Stimulated activated CD4-positive, alpha-beta T cell treated with anti-CD3 and anti-CD28 coated beads, TNF-alpha, amount 100 ng/mL, for 1 hour (primary cell): ENCODE measurements around the gene CSE1L.
"Not testable (repeated sequence)": the region's sequence is repeated elsewhere in the genome, so short reads cannot be mapped to it uniquely, and the experiment has no call there.

Source experiments
- DNase-seq, 3 donors: peaks; one replicate each; pipeline ENCODE4 v3.0.0-alpha.2; 2020; ENCODE audit warnings: low read depth in 3 of 3, low spot score in 1 of 3

Gene CSE1L

DNA sequence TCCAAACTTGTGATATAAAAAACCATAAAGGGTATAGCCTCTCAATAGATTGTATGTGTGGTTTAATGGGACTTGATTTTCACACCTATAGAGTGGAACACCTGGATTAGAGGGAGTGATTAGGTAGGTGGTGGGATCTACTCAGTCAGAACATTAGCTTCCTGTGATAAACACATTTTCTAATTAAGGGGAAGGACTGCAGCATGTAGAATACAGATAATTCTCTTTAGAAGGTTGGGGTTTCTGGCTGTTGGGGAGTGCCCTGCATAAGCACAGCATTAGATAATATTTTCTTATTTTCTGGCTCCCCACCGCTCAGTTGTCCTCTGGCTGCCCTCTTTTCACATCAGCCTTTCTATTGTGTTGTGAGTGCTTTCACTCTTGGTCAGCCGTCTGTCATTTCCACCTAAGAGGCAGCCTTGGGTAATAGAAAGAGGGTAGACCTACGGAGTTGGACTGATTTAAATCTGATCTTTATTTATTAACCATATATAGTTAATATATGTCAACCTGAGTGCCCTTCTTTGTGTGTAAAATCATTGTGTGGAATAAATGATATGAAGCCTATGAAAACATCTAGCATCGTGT, 8.0 kb downstream of the CSE1L start:
- no peak for DNase-seq

DNA sequence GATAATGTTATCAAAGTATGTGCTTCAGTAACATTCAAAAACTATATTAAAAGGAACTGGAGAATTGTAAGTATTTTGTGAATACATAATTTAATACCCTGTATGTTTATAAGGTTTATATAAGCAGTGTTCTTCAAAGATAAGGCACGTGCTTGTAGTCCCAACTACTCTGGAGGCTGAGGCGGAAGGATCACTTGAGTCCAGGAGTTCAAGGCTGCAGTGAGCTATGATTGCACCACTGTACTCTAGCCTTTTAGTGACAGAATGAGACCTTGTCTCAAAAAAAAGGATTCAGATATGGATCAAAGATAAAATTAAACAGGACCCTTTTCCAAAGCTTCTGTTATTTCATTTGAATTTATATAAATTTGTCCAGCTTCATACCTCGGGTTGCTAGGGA, 17.2 kb downstream of the CSE1L start:
- no peak for DNase-seq

DNA sequence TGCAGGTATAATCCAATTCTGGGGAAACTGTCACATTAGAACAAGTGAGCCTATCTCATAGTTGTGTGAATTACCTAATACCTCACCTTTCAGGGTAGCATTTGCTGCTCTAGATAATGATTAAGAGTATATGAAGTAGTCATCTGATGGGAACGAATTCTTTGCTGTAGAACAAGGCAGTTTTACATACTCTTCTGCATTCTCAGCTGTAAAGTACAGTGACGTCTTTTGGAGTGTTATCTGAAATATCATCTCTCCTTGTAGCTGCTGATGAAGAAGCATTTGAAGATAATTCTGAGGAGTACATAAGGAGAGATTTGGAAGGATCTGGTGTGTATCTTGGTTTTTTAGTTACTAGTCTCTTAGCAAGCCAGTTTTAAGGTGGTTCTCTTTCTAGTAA, 28.4 kb downstream of the CSE1L start:
- no peak for DNase-seq

DNA sequence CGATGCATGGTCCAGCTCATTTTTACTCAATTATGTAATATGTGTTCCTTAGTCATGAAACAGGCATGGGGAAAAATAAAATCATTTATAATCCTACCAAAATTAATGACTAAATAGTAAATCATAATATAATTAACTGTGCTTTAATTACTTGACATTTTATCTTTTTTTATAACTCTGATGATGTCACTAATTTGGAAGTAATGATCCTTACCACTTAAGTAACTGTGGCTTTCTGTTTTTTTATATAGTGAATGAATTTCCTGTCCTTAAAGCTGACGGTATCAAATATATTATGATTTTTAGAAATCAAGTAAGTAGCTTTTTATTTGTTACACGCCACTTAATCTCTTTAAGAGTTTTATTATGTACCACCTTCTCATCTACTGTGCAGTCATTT, 32.2 kb downstream of the CSE1L start:
- no peak for DNase-seq

DNA sequence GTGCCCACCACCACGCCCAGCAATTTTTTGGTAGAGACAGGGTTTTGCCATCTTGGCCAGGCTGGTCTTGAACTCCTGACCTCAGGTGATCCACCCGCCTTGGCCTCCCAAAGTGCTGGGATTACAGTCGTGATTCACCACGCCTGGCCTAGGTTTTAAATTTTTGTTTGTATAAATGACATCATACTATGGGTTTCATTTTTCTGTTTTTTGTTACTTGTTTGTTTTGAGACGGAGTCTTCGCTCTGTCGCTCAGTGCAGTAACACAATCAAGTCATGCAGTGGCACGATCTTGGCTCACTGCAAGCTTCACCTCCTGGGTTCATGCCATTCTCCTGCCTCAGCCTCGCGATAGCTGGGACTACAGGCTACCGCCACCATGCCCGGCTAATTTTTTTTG, 36.2 kb downstream of the CSE1L start:
- DNase-seq, result not testable (repeated sequence)

DNA sequence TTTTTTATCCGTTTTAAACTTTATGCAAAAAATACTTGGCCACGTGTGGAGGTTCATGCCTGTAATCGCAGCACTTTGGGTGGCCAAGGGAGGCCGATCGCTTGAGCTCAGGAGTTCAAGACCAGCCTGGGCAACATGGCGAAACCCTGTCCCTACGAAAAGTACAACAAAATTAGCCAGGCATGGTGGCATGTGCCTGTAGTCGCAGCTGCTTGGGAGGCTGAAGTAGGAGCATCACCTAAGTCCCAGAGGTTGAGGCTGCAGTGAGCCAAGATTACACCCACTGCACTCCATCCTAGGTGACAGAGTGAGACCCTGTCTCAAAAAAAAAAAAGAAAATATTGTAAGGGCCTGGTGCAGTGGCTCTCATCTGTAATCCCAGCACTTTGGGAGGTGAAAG, 45.0 kb downstream of the CSE1L start:
- no peak for DNase-seq

DNA sequence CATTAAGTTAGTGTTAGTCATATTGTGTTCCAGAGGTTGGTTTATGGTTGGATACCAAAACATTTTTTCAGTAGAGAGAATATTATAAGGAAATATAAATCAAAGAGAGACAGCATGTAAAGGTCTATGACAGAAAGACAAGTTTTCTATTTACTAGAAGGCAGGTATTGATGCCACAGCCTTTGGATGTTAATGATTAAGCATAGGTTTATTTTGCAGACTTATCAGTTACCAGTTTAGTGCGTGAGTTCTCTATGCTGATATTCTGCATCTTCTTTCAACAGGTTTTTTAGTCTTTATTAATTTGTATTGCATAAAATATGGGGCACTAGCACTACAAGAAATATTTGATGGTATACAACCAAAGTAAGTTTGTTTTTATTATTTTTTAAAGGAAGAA, 45.6 kb downstream of the CSE1L start:
- no peak for DNase-seq

DNA sequence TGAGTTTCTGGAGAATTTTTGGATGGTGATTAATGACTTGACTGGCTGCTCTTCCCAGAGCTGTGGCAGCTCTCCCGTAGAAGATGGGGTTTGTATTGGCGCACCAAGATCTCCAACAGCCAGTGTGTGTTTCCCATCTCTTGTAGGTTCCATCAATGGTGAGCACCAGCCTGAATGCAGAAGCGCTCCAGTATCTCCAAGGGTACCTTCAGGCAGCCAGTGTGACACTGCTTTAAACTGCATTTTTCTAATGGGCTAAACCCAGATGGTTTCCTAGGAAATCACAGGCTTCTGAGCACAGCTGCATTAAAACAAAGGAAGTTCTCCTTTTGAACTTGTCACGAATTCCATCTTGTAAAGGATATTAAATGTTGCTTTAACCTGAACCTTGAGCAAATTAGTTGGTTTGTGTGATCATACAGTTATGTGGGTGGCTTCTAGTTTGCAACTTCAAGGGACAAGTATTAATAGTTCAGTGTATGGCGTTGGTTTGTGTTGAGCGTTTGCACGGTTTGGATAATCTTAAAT, 50.2 kb downstream of the CSE1L start:
- DNase-seq, result no peak

DNA sequence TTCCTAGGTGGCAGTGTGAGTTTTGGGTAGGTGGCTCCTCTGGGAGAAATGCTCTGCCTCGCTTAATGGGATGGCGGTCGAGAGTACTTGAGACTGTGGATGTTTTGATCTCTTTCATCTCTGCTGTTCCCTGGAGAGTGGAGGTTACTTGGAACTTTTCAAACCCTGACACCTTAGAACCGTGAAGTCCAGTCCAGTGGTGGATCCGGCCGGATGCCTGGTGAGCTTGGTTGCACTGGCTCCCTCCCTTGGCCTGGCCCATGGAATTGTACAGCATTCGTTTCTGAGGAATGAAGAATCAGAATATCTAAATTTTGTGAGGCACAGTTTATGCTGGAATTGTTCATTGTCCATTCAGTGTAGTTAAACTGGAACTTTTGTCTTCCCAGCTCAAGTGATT, 51.0 kb downstream of the CSE1L start:
- DNase-seq, result no peak

DNA sequence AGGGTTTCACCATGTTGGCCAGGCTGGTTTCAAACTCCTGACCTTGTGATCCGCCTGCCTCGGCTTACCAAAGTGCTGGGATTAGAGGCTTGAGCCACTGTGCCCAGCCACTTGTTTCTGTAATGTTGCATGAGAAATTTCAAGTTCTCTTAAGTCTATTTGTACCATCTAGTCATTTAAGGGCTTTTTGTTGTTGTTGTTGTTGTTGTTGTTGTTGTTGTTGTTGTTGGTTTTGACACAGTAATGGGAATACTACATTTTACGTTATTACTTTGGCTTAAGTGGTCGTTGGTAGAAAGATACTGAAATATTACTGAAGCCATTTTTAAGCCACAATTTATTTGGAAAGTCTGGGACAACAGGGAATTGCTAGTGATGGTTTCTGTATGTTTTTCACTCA, 52.0 kb downstream of the CSE1L start:
- DNase-seq, result no peak

DNA sequence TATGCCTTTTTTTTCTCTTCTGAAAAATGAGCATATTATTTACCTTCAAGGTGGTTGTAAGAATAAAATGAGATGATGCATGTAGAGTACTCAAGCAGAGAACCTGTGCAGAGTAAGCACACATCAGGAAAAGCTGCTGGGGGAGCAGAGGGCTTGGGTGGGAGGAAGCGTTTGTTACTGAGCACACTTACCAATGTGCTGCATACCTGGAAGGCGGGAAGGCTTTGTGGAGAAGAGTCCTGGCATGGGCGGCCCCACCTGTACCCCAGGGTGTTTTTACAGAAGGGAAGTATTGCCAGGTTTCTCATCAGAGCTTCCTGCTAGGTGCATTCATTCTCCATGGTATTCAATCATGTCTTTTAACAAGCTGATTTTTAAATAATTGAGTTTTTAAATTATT, 52.9 kb downstream of the CSE1L start:
- no peak for DNase-seq

DNA sequence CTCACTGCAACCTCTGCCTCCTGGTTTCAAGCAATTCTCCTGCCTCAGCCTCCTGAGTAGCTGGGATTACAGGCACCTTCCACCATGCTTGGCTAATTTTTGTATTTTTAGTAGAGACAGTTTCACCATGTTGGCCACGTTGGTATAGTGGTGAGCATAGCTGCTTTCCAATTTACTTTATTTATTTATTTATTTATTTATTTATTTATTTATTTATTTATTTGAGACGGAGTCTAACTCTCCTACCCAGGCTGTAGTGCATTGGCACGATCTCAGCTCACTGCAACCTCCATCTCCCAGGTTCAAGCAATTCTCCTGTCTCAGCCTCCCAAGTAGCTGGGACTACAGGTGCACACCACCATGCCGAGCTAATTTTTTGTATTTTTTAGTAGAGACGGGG, 54.2 kb downstream of the CSE1L start:
- DNase-seq, result not testable (repeated sequence)

DNA sequence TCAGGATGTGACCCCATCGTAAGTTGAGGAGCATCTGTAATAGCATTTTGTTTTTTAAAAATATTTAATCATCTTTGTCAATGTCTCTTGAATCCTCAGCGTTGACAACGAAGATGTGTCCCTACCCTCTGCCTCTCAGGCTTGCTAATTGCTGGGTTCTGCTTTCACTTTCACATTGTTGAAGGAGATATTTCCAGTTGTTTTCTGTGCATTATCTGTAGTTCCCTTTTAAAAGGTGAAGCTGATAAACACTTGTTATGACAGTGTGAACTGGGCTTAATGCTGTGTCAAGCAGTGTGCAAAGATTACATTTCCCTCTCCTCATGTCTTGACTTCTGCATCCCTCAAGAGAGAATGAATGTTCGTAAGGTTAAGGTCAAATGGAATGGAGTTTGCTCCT, 54.9 kb downstream of the CSE1L start:
- no peak for DNase-seq

DNA sequence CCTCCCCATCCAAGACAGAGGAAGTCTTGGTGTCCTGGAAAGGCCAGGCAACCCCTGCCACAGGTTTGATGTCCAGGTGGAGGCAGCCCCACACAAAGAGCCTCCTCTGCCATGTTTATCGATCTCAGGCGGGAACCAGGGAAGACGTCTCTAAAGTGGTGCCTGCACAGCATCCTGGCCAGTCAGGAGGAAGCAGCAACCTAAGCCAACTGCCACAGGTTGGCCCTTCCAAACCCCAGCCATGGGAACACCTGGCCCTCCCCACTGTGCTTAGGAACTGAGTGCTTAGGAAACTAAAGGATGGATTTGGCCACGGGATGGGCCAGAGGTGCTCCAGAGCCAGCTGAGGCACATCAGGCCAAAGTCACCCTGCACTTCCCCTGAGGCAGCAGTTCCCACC, 56.9 kb downstream of the CSE1L start:
- DNase-seq, result no peak

DNA sequence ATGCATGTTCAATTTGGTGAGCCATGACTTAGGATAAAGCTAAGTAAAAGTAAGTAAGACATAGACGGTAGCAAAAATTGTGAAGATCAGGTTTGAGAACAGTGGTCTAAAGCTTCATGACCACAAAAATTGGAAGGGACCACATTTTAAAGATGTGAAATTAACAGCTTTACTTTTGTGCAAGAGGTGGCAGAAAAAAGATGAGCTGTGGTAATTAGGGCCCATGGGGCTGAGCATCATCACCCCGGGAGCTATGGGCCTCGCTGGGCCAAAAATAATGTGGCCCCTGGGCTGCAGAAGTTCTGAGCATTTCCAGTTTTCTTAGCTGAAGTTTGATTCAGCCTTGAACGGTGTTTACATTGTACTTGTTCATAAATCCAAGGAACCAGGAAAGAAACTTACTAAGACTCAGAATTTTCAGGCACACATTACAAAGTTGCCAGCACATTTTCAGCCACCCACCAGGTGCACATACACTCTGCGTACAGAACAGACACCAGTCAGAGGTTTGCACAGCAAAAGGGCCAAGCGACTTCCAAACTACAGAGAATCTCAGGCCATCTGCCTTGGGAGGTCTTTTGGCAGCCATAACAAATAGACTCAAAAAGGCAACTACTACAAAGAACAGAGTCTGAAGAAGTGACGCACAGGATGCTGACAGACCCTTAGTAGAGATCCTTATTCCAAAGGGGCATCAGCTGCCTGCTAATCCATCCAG, 57.7 kb downstream of the CSE1L start:
- no peak for DNase-seq

DNA sequence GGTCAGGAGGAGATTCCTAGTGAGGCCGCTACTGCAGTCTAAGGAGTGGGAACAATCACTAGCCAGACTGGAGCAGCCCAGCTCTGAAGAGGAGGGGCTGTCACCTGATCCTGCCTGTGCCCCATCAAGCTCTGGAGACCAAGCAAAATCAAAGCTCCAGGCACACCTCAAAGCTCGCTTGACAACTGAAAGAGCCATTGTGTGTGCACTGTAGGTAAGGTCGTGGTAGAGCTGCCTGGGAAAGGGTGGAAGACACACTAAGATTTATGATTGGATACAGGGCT, 58.2 kb downstream of the CSE1L start:
- no peak for DNase-seq

DNA sequence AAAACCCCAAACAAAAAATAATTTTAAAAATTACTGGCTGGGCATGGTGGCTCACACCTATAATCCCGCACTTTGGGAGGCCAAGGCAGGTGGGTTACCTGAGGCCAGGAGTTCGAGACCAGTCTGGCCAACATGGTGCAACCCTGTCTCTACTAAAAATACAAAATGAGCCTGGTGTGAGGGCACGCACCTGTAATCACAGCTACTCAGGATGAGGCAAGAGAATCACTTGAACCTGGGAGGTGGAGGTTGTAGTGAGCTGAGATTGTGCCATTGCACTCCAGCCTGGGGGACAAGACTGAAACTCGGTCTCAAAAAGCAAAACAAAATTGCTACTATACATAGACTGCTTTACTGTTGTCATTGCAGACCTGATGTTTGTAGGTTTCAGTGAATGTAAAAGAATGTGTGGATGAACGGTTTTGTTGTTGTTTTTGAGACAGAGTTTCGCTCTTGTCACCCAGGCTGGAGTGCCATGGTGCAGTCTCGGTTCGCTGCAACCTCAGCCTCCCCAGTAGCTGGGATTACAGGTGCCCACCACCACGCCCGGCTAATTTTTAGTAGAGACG, 59.0 kb downstream of the CSE1L start:
- not testable (repeated sequence) for DNase-seq

DNA sequence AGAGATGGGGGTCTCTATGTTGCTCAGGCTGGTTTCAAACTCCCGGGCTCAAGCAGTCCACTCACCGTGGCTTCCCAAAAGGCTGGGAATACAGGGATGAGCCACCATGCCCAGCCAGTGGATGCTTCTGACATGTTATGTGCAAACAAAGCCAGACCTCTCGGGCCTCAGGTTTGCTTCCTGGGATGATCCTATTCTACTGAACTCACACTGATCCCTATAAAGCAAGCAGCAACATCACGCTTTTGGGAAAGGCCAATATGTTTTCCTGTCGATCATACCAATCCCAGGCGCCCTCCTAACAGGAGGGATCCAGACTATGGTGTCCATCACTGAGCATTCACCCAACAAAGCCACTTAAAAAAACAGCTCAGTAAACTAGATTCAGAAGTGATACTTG, 60.2 kb downstream of the CSE1L start:
- DNase-seq, result no peak

DNA sequence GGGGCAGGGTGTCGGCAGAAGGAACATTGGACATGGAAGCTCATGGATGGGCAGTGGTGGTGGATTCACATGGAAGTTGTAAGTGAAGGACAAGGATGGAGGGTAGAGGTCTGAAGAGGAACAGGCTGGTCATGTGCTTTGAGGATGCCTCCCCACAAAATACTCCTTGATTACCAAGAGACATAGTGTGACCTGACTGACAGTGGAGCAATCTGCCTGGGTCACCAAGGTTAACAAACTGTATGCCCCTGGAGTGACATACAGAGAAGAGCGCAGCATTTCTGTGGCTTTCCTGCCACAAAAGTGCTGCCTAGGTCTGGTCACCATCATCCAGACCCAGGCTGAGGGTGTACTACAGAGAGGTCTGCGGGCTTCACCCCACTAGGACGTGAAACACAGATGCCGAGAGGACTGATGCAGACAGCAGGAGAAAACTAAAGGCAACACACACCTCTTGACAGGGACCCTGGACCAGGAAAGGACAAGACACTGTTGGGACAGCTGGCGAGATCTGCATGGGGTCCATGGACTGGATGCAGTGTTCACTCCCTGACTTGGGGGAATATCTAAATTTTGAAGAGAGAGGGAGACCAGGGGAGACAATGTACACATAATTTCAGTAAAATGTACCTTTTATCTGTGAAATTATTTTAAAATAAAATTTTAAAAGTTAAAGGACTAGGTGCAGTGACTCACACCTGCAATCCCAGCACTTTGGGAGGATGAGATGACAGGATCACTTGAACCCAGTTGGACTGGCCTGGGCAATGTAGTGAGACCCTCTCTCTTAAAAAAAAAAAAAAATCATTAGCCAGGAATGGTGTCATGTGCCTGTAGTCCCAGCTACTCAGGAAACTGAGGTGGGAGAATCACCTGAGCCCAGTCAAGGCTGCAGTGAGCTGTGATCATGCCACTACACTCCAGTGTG, 64.9 kb downstream of the CSE1L start:
- DNase-seq, result no peak

DNA sequence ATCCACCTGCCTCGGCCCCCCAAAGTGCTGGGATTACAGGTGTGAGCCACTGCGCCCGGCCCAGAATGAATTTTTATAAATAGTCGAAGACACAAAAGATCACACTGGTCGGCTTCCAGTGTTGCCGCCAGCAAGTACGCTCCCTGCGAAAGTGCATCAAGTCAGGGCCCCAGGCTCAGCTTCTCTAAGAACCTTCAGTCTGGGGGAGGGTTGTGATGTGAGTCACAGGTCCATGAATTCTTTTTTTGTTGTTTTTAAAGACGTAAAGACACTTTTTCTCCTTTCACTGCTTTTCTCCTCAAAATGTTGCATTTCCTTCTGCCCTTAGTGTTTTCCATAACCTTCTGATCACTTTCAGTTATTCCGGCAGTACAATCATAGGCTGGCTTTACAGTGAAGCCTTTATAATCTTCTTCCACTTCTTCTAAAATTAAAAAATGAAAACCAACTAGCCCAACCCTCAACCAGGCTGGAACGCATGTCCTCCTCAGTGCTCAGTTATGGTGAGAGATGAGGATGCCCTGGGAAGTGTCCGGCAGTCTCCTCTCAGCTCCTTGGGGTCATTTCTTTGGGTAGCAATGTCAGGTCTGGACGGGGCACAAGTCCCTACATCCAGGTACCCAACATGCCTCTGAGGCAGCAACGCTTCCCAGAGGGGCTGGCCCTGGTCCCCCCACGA, 66.6 kb downstream of the CSE1L start:
- DNase-seq, result no peak

DNA sequence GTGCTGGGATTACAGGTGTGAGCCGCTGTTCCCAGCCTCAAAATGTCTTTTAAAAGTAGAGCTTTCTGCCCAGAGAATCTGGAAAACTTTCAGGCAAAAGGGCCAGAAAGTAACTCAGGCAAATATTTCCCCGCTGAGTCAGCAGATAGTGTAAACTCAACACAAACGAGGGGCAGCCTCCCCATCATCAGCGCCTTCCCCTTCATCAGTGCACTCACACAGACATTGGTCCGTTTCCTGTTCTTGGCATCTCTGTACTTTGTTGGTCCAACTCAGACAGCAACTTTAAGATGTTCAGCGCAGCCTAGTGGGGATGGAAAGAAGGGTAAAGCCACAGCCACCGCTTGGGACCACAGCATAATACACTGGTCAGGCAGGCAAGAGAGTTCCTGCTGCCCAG, 69.5 kb downstream of the CSE1L start:
- DNase-seq, result no peak
